GM12878 (cell line): ENCODE results near the gene CD63.

Experiments used
- CHD4 ChIP-seq: fragments of 200-600 bp; sonication (generic); IDR thresholded peaks from 2 replicates; pipeline ENCODE4 v1.6.1; 2016; ENCODE audit warnings: mild to moderate bottlenecking
- DPF2 ChIP-seq: fragments of 450-650 bp; IDR thresholded peaks from 2 replicates; pipeline ENCODE4 v1.6.1; 2017; ENCODE audit warnings: mild to moderate bottlenecking
- EGR1 ChIP-seq, 2 experiments: IDR thresholded peaks; 1 replicate in 1 of 2; 2 replicates in 1 of 2; pipeline ENCODE4 v1.6.1; 2011 to 2012; ENCODE audit warnings: low read depth in 2 of 2, low read length in 2 of 2, borderline replicate concordance in 1 of 2, mild to moderate bottlenecking in 1 of 2, moderate library complexity in 1 of 2
- GABPA ChIP-seq: IDR thresholded peaks from 2 replicates; pipeline ENCODE4 v1.6.1; 2014; ENCODE audit warnings: antibody characterized with exemption, low read depth, mild to moderate bottlenecking, inconsistent platforms
- HDAC2 ChIP-seq: fragments of 200-600 bp; sonication (generic); IDR thresholded peaks from 2 replicates; pipeline ENCODE4 v1.6.1; 2017
- MYC ChIP-seq: IDR thresholded peaks from 2 replicates; pipeline ENCODE4 v1.6.1; 2011; ENCODE audit warnings: mild to moderate bottlenecking, low read length, moderate library complexity, inconsistent platforms; ENCODE audit not compliant: insufficient read depth, insufficient replicate concordance, insufficient read length, severe bottlenecking
- RUNX3 ChIP-seq: IDR thresholded peaks from 2 replicates; pipeline ENCODE4 v1.6.1; 2012; ENCODE audit warnings: low read length, inconsistent platforms
- SMC3 ChIP-seq: IDR thresholded peaks from 2 replicates; pipeline ENCODE4 v1.6.1; 2011; ENCODE audit warnings: low read length, improper control_type of control experiment, borderline replicate concordance
- TARDBP ChIP-seq: IDR thresholded peaks from 2 replicates; pipeline ENCODE4 v1.6.1; 2016; ENCODE audit warnings: borderline replicate concordance
- TCF12 ChIP-seq: IDR thresholded peaks from 2 replicates; pipeline ENCODE4 v1.6.1; 2011; ENCODE audit warnings: low read depth, mild to moderate bottlenecking, low read length
- ZNF24 ChIP-seq: fragments of 450-650 bp; IDR thresholded peaks from 2 replicates; pipeline ENCODE4 v1.6.1; 2017; ENCODE audit warnings: antibody characterized with exemption, mild to moderate bottlenecking
- TF ChIP-seq, protein P1 (sequence below): IDR thresholded peaks from 2 replicates; pipeline ENCODE4 v1.6.1; 2012; ENCODE audit warnings: mild to moderate bottlenecking, low read depth, low read length
- TF ChIP-seq, protein P2 (sequence below), 3 experiments: IDR thresholded peaks in 2 of 3; conservative IDR thresholded peaks in 1 of 3; 2 replicates each; pipeline ENCODE4 v1.5.1; 2011; ENCODE audit warnings: low read depth in 3 of 3, low read length in 3 of 3, mild to moderate bottlenecking in 3 of 3, control low read depth in 2 of 3, moderate library complexity in 2 of 3, inconsistent platforms in 1 of 3, mixed read lengths in 1 of 3; ENCODE audit not compliant: control insufficient read depth in 2 of 3, insufficient read depth in 1 of 3; ENCODE audit errors: extremely low read depth in 1 of 3
- TF ChIP-seq, protein P3 (sequence below): fragments of 450-650 bp; IDR thresholded peaks from 2 replicates; pipeline ENCODE4 v1.6.1; 2017; ENCODE audit warnings: mild to moderate bottlenecking, moderate library complexity

DNA sequence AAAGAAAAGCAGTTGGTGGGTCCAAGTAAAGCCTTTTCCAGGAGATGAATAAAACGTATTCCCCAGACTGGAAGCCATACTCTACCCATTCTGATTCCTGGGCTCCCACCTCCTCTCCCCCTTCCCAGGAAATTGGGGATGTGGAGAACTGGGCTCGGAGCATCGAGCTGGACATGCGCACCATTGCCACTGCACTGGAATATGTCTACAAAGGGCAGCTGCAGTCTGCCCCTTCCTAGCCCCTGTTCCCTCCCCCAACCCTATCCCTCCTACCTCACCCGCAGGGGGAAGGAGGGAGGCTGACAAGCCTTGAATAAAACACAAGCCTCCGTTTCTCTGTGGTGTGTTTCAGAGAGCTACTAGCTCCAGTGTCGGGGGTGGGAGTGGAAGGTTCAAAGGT lies 9.4 kb downstream of the CD63 start:
- TF ChIP-seq SMC3: no peak
- TF ChIP-seq, protein P1, sequence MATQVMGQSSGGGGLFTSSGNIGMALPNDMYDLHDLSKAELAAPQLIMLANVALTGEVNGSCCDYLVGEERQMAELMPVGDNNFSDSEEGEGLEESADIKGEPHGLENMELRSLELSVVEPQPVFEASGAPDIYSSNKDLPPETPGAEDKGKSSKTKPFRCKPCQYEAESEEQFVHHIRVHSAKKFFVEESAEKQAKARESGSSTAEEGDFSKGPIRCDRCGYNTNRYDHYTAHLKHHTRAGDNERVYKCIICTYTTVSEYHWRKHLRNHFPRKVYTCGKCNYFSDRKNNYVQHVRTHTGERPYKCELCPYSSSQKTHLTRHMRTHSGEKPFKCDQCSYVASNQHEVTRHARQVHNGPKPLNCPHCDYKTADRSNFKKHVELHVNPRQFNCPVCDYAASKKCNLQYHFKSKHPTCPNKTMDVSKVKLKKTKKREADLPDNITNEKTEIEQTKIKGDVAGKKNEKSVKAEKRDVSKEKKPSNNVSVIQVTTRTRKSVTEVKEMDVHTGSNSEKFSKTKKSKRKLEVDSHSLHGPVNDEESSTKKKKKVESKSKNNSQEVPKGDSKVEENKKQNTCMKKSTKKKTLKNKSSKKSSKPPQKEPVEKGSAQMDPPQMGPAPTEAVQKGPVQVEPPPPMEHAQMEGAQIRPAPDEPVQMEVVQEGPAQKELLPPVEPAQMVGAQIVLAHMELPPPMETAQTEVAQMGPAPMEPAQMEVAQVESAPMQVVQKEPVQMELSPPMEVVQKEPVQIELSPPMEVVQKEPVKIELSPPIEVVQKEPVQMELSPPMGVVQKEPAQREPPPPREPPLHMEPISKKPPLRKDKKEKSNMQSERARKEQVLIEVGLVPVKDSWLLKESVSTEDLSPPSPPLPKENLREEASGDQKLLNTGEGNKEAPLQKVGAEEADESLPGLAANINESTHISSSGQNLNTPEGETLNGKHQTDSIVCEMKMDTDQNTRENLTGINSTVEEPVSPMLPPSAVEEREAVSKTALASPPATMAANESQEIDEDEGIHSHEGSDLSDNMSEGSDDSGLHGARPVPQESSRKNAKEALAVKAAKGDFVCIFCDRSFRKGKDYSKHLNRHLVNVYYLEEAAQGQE: no peak
- no peak for TF ChIP-seq EGR1 (IDR thresholded peaks at IDR 0.05; ENCODE audit: borderline replicate concordance in 1 of 2, low read depth in 2 of 2, low read length in 2 of 2)
- TF ChIP-seq, protein P2, sequence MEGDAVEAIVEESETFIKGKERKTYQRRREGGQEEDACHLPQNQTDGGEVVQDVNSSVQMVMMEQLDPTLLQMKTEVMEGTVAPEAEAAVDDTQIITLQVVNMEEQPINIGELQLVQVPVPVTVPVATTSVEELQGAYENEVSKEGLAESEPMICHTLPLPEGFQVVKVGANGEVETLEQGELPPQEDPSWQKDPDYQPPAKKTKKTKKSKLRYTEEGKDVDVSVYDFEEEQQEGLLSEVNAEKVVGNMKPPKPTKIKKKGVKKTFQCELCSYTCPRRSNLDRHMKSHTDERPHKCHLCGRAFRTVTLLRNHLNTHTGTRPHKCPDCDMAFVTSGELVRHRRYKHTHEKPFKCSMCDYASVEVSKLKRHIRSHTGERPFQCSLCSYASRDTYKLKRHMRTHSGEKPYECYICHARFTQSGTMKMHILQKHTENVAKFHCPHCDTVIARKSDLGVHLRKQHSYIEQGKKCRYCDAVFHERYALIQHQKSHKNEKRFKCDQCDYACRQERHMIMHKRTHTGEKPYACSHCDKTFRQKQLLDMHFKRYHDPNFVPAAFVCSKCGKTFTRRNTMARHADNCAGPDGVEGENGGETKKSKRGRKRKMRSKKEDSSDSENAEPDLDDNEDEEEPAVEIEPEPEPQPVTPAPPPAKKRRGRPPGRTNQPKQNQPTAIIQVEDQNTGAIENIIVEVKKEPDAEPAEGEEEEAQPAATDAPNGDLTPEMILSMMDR (IDR thresholded peaks at IDR 0.05 in 2 of 3, conservative IDR thresholded peaks at IDR 0.05 in 1 of 3; ENCODE audit: control insufficient read depth in 2 of 3, extremely low read depth in 1 of 3, insufficient read depth in 1 of 3, low read depth in 3 of 3, low read length in 3 of 3): no peak
- no peak for TF ChIP-seq TCF12
- no peak for TF ChIP-seq CHD4
- no peak for TF ChIP-seq RUNX3
- TF ChIP-seq, protein P3, sequence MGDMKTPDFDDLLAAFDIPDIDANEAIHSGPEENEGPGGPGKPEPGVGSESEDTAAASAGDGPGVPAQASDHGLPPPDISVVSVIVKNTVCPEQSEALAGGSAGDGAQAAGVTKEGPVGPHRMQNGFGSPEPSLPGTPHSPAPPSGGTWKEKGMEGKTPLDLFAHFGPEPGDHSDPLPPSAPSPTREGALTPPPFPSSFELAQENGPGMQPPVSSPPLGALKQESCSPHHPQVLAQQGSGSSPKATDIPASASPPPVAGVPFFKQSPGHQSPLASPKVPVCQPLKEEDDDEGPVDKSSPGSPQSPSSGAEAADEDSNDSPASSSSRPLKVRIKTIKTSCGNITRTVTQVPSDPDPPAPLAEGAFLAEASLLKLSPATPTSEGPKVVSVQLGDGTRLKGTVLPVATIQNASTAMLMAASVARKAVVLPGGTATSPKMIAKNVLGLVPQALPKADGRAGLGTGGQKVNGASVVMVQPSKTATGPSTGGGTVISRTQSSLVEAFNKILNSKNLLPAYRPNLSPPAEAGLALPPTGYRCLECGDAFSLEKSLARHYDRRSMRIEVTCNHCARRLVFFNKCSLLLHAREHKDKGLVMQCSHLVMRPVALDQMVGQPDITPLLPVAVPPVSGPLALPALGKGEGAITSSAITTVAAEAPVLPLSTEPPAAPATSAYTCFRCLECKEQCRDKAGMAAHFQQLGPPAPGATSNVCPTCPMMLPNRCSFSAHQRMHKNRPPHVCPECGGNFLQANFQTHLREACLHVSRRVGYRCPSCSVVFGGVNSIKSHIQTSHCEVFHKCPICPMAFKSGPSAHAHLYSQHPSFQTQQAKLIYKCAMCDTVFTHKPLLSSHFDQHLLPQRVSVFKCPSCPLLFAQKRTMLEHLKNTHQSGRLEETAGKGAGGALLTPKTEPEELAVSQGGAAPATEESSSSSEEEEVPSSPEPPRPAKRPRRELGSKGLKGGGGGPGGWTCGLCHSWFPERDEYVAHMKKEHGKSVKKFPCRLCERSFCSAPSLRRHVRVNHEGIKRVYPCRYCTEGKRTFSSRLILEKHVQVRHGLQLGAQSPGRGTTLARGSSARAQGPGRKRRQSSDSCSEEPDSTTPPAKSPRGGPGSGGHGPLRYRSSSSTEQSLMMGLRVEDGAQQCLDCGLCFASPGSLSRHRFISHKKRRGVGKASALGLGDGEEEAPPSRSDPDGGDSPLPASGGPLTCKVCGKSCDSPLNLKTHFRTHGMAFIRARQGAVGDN: no peak
- no peak for TF ChIP-seq ZNF24
- TF ChIP-seq TARDBP: no peak
- TF ChIP-seq GABPA: no peak
- TF ChIP-seq DPF2: no peak
- no peak for TF ChIP-seq MYC
- TF ChIP-seq HDAC2: no peak
